OCI-LY3 (cell line): ENCODE data around the gene PDZRN3.

Experiments used
- EZH2phosphoT487 ChIP-seq: fragments of 200-600 bp; shearing (Covaris generic); IDR thresholded peaks from 2 replicates; pipeline ENCODE4 v1.6.1; 2018; ENCODE audit warnings: antibody characterized with exemption, mixed run types, low read depth
- TF ChIP-seq, protein P1 (sequence below): fragments of 200-600, 300-600 bp; sonication (generic); IDR thresholded peaks from 2 replicates; pipeline ENCODE4 v1.5.1; 2014; ENCODE audit warnings: antibody characterized with exemption, low read length, low read depth

DNA sequence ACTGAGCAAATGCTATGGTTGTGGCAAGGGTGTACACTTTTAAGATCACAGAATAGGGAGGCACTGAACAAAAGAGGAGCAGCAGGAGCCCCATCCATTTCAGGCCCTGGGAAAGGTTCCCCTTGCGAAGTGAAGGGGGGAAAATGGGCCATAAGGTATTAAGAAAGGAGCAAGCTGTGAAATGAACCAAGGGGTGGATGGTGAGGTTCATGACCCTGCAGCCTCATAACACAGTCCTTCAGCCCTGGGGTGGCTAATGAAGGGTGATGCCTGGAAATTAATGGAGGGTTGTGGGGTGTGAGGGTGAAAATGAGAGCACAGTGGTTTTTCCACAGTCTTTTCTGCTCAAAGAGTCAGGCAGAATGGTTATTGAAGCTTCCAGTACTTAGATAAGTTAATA lies 150.1 kb downstream of the PDZRN3 start:
- TF ChIP-seq, protein P1, sequence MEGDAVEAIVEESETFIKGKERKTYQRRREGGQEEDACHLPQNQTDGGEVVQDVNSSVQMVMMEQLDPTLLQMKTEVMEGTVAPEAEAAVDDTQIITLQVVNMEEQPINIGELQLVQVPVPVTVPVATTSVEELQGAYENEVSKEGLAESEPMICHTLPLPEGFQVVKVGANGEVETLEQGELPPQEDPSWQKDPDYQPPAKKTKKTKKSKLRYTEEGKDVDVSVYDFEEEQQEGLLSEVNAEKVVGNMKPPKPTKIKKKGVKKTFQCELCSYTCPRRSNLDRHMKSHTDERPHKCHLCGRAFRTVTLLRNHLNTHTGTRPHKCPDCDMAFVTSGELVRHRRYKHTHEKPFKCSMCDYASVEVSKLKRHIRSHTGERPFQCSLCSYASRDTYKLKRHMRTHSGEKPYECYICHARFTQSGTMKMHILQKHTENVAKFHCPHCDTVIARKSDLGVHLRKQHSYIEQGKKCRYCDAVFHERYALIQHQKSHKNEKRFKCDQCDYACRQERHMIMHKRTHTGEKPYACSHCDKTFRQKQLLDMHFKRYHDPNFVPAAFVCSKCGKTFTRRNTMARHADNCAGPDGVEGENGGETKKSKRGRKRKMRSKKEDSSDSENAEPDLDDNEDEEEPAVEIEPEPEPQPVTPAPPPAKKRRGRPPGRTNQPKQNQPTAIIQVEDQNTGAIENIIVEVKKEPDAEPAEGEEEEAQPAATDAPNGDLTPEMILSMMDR, result no peak
- TF ChIP-seq EZH2phosphoT487, result no peak
